COLO668 (cell line): Measurements from ENCODE around the gene MRPL52.
"Not testable (repeated sequence)": the region's sequence is repeated elsewhere in the genome, so short reads cannot be mapped to it uniquely, and the experiment has no call there.

Experiments used
- DNase-seq: peaks from one replicate; lab custom pipeline; 2025; ENCODE audit not compliant: unreplicated experiment; lab: John Stamatoyannopoulos, UW

The MRPL52 gene

GRCh38 chr14:22829661-22830442, at the start of gene MRPL52:
Gene MRPL52 (plus strand): TSS chr14:22829887. CDS start chr14:22829913, 26 bp downstream.
- DNase-seq = peak; percentile 94

- no peak for DNase-seq
Observed at GRCh38 chr14:22780105-22780679, 49.5 kb upstream of the MRPL52 start.

- no peak for DNase-seq
Observed at GRCh38 chr14:22780941-22781300, 48.8 kb upstream of the MRPL52 start.

GRCh38 chr14:22781301-22781991, 48.2 kb upstream of the MRPL52 start:
- DNase-seq = no peak

- no peak for DNase-seq
Observed at GRCh38 chr14:22786685-22787084, 43.0 kb upstream of the MRPL52 start.

GRCh38 chr14:22791301-22791700, 38.4 kb upstream of the MRPL52 start:
- DNase-seq = no peak

- DNase-seq = no peak
Observed at GRCh38 chr14:22792158-22792557, 37.5 kb upstream of the MRPL52 start.

GRCh38 chr14:22793550-22793949, 36.1 kb upstream of the MRPL52 start:
- not testable (repeated sequence) for DNase-seq

GRCh38 chr14:22793976-22794375, 35.7 kb upstream of the MRPL52 start:
- DNase-seq = no peak

- DNase-seq = no peak
Observed at GRCh38 chr14:22794551-22794951, 35.1 kb upstream of the MRPL52 start.

GRCh38 chr14:22796087-22796707, 33.5 kb upstream of the MRPL52 start:
- DNase-seq = no peak

- no peak for DNase-seq
Observed at GRCh38 chr14:22797017-22797917, 32.4 kb upstream of the MRPL52 start.

- DNase-seq = no peak
Observed at GRCh38 chr14:22798528-22798927, 31.2 kb upstream of the MRPL52 start.

GRCh38 chr14:22800346-22800745, 29.3 kb upstream of the MRPL52 start:
- no peak for DNase-seq

GRCh38 chr14:22801716-22802115, 28.0 kb upstream of the MRPL52 start:
- DNase-seq = no peak

- DNase-seq = no peak
Observed at GRCh38 chr14:22802860-22803686, 26.6 kb upstream of the MRPL52 start.

- no peak for DNase-seq
Observed at GRCh38 chr14:22803687-22803974, 26.1 kb upstream of the MRPL52 start.

- not testable (repeated sequence) for DNase-seq
Observed at GRCh38 chr14:22805235-22805634, 24.5 kb upstream of the MRPL52 start.

GRCh38 chr14:22807432-22808087, 22.1 kb upstream of the MRPL52 start:
- no peak for DNase-seq
